Stimulated activated CD4-positive, alpha-beta T cell treated with anti-CD3 and anti-CD28 coated beads, Interleukin-2, amount 100 ng/mL, for 48 hours (primary cell): Measurements from ENCODE around the gene GARIN5B.

Source experiments
- DNase-seq, 2 donors: peaks; one replicate each; pipeline ENCODE4 v3.0.0-alpha.2; 2020

GARIN5B gene

GRCh38 chr19:55368701-55369563 is 5.9 kb upstream of the GARIN5B start:
- DNase-seq = no peak

- DNase-seq = no peak
These were observed 5.0 kb upstream of the GARIN5B start for GRCh38 chr19:55368106-55368505.

GRCh38 chr19:55366790-55367189 is 3.7 kb upstream of the GARIN5B start:
- no peak for DNase-seq

GRCh38 chr19:55365964-55366363 is 2.9 kb upstream of the GARIN5B start:
- DNase-seq = no peak

GRCh38 chr19:55365245-55365644 is 2.2 kb upstream of the GARIN5B start:
- no peak for DNase-seq

GRCh38 chr19:55362174-55362989 is 678 bp downstream of the GARIN5B start:
- no peak for DNase-seq

GRCh38 chr19:55360902-55361301 is 2.2 kb downstream of the GARIN5B start:
- DNase-seq = no peak

- DNase-seq = no peak
These were observed 3.8 kb downstream of the GARIN5B start for GRCh38 chr19:55358943-55359908.

- no peak for DNase-seq
These were observed 4.6 kb downstream of the GARIN5B start for GRCh38 chr19:55358493-55358892.

- no peak for DNase-seq
These were observed 7.7 kb downstream of the GARIN5B start for GRCh38 chr19:55355213-55355821.

- no peak for DNase-seq
These were observed 8.3 kb downstream of the GARIN5B start, which contains the start of gene COX6B2 for GRCh38 chr19:55354698-55355212. Gene COX6B2, minus strand, starts transcription at chr19:55354719. Its CDS starts 198 bp downstream, at chr19:55354521.

- peak; percentile 43 to 61 for DNase-seq
These were observed 9.0 kb downstream of the GARIN5B start for GRCh38 chr19:55353803-55354697.

GRCh38 chr19:55353356-55353802 is 9.7 kb downstream of the GARIN5B start:
- no peak for DNase-seq

GRCh38 chr19:55352549-55353145 is 10.4 kb downstream of the GARIN5B start:
- DNase-seq = no peak

- no peak for DNase-seq
These were observed 11.0 kb downstream of the GARIN5B start for GRCh38 chr19:55352040-55352439.

- DNase-seq = no peak
These were observed 12.3 kb downstream of the GARIN5B start for GRCh38 chr19:55350620-55351315.

GRCh38 chr19:55348317-55349034 is 14.6 kb downstream of the GARIN5B start:
- DNase-seq = no peak

GRCh38 chr19:55347442-55348009 is 15.5 kb downstream of the GARIN5B start:
- no peak for DNase-seq
